Adrenal gland (tissue), 5 donors: Measurements from ENCODE around the gene OR52K2.

Source experiments
- POLR2A ChIP-seq, 2 donors: fragments of 450-650 bp; IDR thresholded peaks; one replicate each; pipeline ENCODE4 v1.6.1; 2017; ENCODE audit warnings: antibody characterized with exemption in 2 of 2, mild to moderate bottlenecking in 2 of 2, moderate library complexity in 1 of 2
- TF ChIP-seq, protein P1 (sequence below), 6 experiments: fragments of 450-650 bp in 4 of 6; fragments of 200-600 bp in 2 of 6; sonication (generic) in 1 of 6; IDR thresholded peaks; 1 replicate in 5 of 6; 2 replicates in 1 of 6; pipeline versions ENCODE4 v1.5.1 to v1.8.0; 2016 to 2021; ENCODE audit warnings: antibody characterized with exemption in 6 of 6, mild to moderate bottlenecking in 2 of 6, moderate library complexity in 1 of 6
- donor health status: DM: no; HTN: no; CAD: no.

DNA sequence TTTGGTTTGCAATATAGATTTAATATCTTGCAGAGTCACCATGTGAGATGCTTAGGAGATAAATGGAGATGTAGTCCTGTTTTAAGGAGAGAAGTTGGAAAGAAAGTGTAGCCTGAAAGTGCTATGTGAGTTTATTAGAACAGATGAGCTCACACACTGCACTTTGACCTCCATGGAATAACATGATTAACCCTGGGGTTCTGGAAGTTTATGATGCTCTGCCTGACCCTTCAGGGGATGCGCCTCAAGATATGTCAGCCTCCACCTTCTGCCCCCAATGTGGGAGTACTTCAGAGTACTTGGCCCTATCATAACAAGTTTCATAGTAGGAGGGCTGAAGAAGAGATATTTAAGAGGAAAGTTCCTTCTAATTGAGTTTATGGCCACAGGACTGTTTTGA, 32.3 kb upstream of the OR52K2 start:
- no peak for TF ChIP-seq POLR2A (IDR thresholded peaks at IDR 0.05)
- TF ChIP-seq, protein P1, sequence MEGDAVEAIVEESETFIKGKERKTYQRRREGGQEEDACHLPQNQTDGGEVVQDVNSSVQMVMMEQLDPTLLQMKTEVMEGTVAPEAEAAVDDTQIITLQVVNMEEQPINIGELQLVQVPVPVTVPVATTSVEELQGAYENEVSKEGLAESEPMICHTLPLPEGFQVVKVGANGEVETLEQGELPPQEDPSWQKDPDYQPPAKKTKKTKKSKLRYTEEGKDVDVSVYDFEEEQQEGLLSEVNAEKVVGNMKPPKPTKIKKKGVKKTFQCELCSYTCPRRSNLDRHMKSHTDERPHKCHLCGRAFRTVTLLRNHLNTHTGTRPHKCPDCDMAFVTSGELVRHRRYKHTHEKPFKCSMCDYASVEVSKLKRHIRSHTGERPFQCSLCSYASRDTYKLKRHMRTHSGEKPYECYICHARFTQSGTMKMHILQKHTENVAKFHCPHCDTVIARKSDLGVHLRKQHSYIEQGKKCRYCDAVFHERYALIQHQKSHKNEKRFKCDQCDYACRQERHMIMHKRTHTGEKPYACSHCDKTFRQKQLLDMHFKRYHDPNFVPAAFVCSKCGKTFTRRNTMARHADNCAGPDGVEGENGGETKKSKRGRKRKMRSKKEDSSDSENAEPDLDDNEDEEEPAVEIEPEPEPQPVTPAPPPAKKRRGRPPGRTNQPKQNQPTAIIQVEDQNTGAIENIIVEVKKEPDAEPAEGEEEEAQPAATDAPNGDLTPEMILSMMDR (IDR thresholded peaks at IDR 0.05) = no peak
